ENCODE results near the gene CRABP2. TPM values are rescaled to one million over a fixed set of nuclear protein-coding genes. Genes with fewer than 3 reads are reported as not detected.

CRABP2 gene
- total and polyA plus RNA-seq, 2 of the 4 experiments (the other 2 are of a cell fraction), result 6.3 to 15.7 TPM

GRCh38 chr1:156741481-156741983, 36.1 kb upstream of the CRABP2 start:
- H4K91ac ChIP-seq (ENCODE audit: insufficient read depth, low read depth, low read length), result peak overlapping the region; percentile 61
- no peak overlapping the region for H3K4me3 ChIP-seq (ENCODE audit: insufficient read depth, low read depth, low read length)
- H3K56ac ChIP-seq (ENCODE audit: extremely low read depth, insufficient read depth, low read length), result peak overlapping the region; percentile 25; the same call in 1 of the 2 replicates
- POLR2A ChIA-PET (ENCODE audit: unreplicated experiment), result interaction anchor here (0.6 to 1.0 kb wide), 3 partner anchors 13 to 73 kb away, joined by 5 to 18 read pairs (median 8); partner anchors contain the start of genes ISG20L2, METTL25B and PRCC
- 0 out of 2 replicates have a peak, but pooled peaks cover 11% of the 10 kb centered on the region for H4K20me1 ChIP-seq (ENCODE audit: insufficient read depth, low read length)
- peaks cover 38% of the 10 kb centered on the region for H3K36me3 ChIP-seq (ENCODE audit: control insufficient read depth, insufficient read depth, low read length)
- H3K23ac ChIP-seq (ENCODE audit: low read depth, low read length), result no peak overlapping the region
- peak overlapping the region; percentile 48 for H3K4me2 ChIP-seq (ENCODE audit: low read depth, low read length)
- peaks cover 6% of the 10 kb centered on the region for H3K4me1 ChIP-seq (ENCODE audit: control insufficient read depth, insufficient read depth, low read length)
- in situ Hi-C loops (cut with MboI; ENCODE audit: low sequenced_read_pairs) (no loop called here), dilution Hi-C loops (cut with HindIII; ENCODE audit: low sequenced_read_pairs, unreplicated experiment) (no loop called here), intact Hi-C loops (cut with micrococcal nuclease) (loop anchor here (1.0 kb wide), 1 partner anchor 26 kb away; the partner anchor contains the start of gene PRCC)
- no peak overlapping the region for H2BK20ac ChIP-seq (ENCODE audit: low read depth, low read length)
- H2AK9ac ChIP-seq (replicated peaks; ENCODE audit: low read depth, low read length, poor library complexity), result peak overlapping the region; percentile 99
- H2BK5ac ChIP-seq (ENCODE audit: low read depth, low read length, poor library complexity, severe bottlenecking), result peak overlapping the region; percentile 65
- H2AFZ ChIP-seq (replicated peaks; ENCODE audit: low read length, poor library complexity), result peak overlapping the region; percentile 97
- H3K14ac ChIP-seq (replicated peaks; ENCODE audit: low read depth, low read length), result peak overlapping the region; percentile 50
- no peak for ATAC-seq (ENCODE audit: low read depth)
- TF ChIP-seq CEBPB (IDR thresholded peaks at IDR 0.05; ENCODE audit: low read depth, low read length) (no peak), NFE2L2 (IDR thresholded peaks at IDR 0.05; ENCODE audit: low read depth, low read length) (no peak)
- peak overlapping the region; percentile 72 for H3K4ac ChIP-seq (ENCODE audit: low read depth, low read length)
- peak overlapping the region; percentile 45 to 93 for H4K8ac ChIP-seq (ENCODE audit: low read depth in 2 of 2, low read length in 2 of 2)
- peak overlapping the region; percentile 83 for H4K5ac ChIP-seq (ENCODE audit: low read depth, low read length)
- H3K27me3 ChIP-seq (ENCODE audit: control insufficient read depth, insufficient read depth, low read length), result no peaks in the 10 kb centered on the region
- H3K27ac ChIP-seq (ENCODE audit: insufficient read depth, low read length), result peak overlapping the region; percentile 62
- peaks cover 10 to 65% of the 10 kb centered on the region in 2 experiments; a peak in 3 of 4 replicates for H3K79me1 ChIP-seq (ENCODE audit: low read depth in 1 of 2, low read length in 2 of 2)
- no peak for DNase-seq
- H3K9me3 ChIP-seq (ENCODE audit: control insufficient read depth, insufficient read depth, low read length), result no peaks in the 10 kb centered on the region
- no TSS peak for BruUV-seq (replicated peaks)
- H3K18ac ChIP-seq (ENCODE audit: low read depth, low read length), result no peak overlapping the region
- CTCF ChIA-PET, result interaction anchor here (1.0 to 1.7 kb wide), 2 partner anchors 15 to 52 kb away, joined by 3 to 4 read pairs; no protein-coding TSS in a partner anchor
- WGBS, 2 experiments (ENCODE audit: extremely low coverage in 2 of 2, insufficient read length in 1 of 2), result no CpG with 5 or more reads among the region's 8 CpGs
- H3K9me1 ChIP-seq (ENCODE audit: insufficient read depth, low read length), result peaks cover 14% of the 10 kb centered on the region
- peak overlapping the region; percentile 84 for H2AK5ac ChIP-seq (ENCODE audit: low read depth, low read length)
- H2BK15ac ChIP-seq (ENCODE audit: low read depth, low read length), result no peak overlapping the region
- no peak overlapping the region for H3K9ac ChIP-seq (ENCODE audit: low read depth, low read length)
- H2BK120ac ChIP-seq (ENCODE audit: low read depth, low read length), result no peak overlapping the region
